Activated CD4-positive, alpha-beta T cell treated with anti-CD3 and anti-CD28 coated beads, Interleukin-2, amount 10 ng/mL, durations not matched to agents 7 days and 5 days (primary cell): ENCODE data around the gene FAM83E. TPM values are rescaled to one million over a fixed set of nuclear protein-coding genes. Genes with fewer than 3 reads are reported as not detected.

Source experiments
- CTCF ChIA-PET: fragments of 350-600 bp; sonication (Branson Sonifier 250); formaldehyde crosslinking; loops from one replicate; lab custom pipeline; 2021; ENCODE audit warnings: antibody characterized with exemption; lab: Charles Lee
- POLR2A ChIA-PET: fragments of 350-600 bp; sonication (Branson Sonifier 250); formaldehyde crosslinking; loops from one replicate; lab custom pipeline; 2021; ENCODE audit warnings: antibody characterized with exemption; lab: Charles Lee
- DNase-seq: peaks from one replicate; pipeline ENCODE4 v3.0.0-alpha.2; 2020
- H3K27ac Mint-ChIP-seq: one replicate; pipeline ENCODE4 v1.8.0; 2021; ENCODE audit warnings: mild to moderate bottlenecking, moderate library complexity, mixed read lengths
- H3K27me3 Mint-ChIP-seq: one replicate; pipeline ENCODE4 v1.8.0; 2021; ENCODE audit warnings: mixed read lengths
- H3K36me3 Mint-ChIP-seq: one replicate; pipeline ENCODE4 v1.8.0; 2021; ENCODE audit warnings: low read depth, mixed read lengths
- H3K4me1 Mint-ChIP-seq: one replicate; pipeline ENCODE4 v1.8.0; 2021; ENCODE audit warnings: mixed read lengths
- H3K4me3 Mint-ChIP-seq: one replicate; pipeline ENCODE4 v1.8.0; 2021; ENCODE audit warnings: mild to moderate bottlenecking, moderate library complexity, mixed read lengths
- H3K9me3 Mint-ChIP-seq: one replicate; pipeline ENCODE4 v1.8.0; 2021; ENCODE audit warnings: mixed read lengths
- total RNA-seq, 2 experiments: library from RNA; stranded (reverse); gene quantifications; one replicate each; pipeline ENCODE4 v1.2.3, GENCODE V29; 2021

The FAM83E gene
- total RNA-seq, 2 experiments from 2014 or later = 2.5 TPM

- DNase-seq = no peak
- CTCF ChIA-PET = interaction anchor here (0.7 to 1.6 kb wide), 2 partner anchors 13 to 371 kb away, joined by 3 read pairs; no protein-coding TSS in a partner anchor
- H3K27me3 Mint-ChIP-seq = no peaks in the 10 kb centered on the region
- H3K4me1 Mint-ChIP-seq = peaks cover 48% of the 10 kb centered on the region
- H3K4me3 Mint-ChIP-seq = no peak overlapping the region
- no peaks in the 10 kb centered on the region for H3K36me3 Mint-ChIP-seq
- no peaks in the 10 kb centered on the region for H3K9me3 Mint-ChIP-seq
- POLR2A ChIA-PET = no interaction called here
- H3K27ac Mint-ChIP-seq = peak overlapping the region; percentile 69
Measured at GRCh38 chr19:48650974-48651682, 36.3 kb upstream of the FAM83E start.

DNA sequence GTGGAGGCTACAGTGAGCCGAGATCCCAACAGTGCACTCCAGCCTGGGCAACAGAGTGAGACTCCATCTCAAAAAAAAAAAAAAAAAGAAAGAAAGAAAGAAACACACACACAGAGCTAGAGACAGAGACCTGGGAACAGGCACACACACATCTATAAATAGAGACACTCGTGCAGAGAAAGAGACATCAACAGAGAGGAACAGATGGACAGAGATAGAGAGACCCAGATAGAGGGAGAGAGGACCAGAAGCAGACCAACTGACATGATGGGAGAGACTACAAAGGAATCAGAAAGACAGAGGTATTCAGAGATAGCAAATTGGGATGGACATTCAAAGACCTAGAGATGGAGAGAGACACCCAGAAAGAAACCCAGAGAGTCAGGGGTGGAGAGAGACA, 33.3 kb upstream of the FAM83E start:
- H3K36me3 Mint-ChIP-seq = no peaks in the 10 kb centered on the region
- peaks cover 62% of the 10 kb centered on the region for H3K4me1 Mint-ChIP-seq
- no peaks in the 10 kb centered on the region for H3K9me3 Mint-ChIP-seq
- ChIA-PET CTCF (no interaction called here), POLR2A (no interaction called here)
- H3K4me3 Mint-ChIP-seq = no peak overlapping the region
- DNase-seq = no peak
- H3K27ac Mint-ChIP-seq = peak overlapping the region; percentile 83
- peaks cover 2% of the 10 kb centered on the region for H3K27me3 Mint-ChIP-seq

GRCh38 chr19:48646722-48647216, 31.9 kb upstream of the FAM83E start:
- ChIA-PET CTCF (interaction anchor here (1.0 to 2.0 kb wide), 5 partner anchors 9 to 322 kb away, joined by 3 to 7 read pairs (median 4); partner anchors contain the start of genes DBP and EMP3), POLR2A (no interaction called here)
- Mint-ChIP-seq H3K36me3 (no peaks in the 10 kb centered on the region), H3K27me3 (peaks cover 2% of the 10 kb centered on the region), H3K27ac (peak overlapping the region; percentile 70), H3K4me1 (peaks cover 51% of the 10 kb centered on the region), H3K4me3 (peak overlapping the region; percentile 76), H3K9me3 (no peaks in the 10 kb centered on the region)
- no peak for DNase-seq

DNA sequence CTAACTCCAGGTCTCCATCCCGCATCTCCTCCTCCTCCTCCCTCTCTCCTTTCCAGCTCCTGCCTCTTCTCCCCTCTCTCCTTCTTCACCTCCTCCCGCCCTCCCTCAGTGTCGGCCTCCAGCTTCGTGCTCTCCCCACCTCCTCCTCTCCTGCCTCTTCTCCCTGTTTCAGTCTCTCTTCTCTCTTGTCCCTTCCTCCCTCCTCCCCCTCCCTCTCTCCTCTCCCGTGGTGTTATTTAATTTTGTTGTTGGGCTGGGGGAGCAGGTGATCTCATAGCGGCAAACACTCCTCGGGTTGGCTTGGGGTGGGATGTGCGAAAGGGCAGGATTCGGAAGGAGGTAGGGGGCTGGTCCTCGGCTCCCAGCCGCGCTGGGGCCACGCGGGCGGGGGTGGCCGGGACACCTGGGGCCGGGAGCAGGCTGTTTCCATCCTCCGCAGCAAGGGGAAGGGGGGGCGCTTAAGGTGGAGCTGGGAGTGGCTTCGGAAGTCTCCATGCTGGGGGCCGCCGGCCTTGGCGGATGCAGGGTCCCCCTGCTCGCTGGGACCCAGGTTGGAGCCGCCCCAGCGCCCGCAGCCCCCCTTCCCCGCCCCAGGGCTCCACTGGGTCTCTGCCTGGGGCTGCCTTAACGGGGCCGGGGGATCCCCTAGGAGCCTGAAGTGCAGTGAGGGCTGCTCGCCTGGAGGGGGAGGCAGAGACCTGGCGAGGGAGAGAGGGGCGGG, 31.3 kb upstream of the FAM83E start, which contains the start of gene CA11:
CA11 (minus strand) TSS at position 187 of the 721 bp plus-strand sequence. CDS start 555 bp downstream, outside the sequence.
- ChIA-PET CTCF (interaction anchor here (0.7 to 2.2 kb wide), 17 partner anchors 9 to 321 kb away, joined by 3 to 10 read pairs (median 4); partner anchors contain the start of genes DBP, EMP3 and NUCB1), POLR2A (interaction anchor here (0.7 kb wide), 1 partner anchor 12 kb away, joined by 4 read pairs; no protein-coding TSS in a partner anchor)
- Mint-ChIP-seq H3K36me3 (no peaks in the 10 kb centered on the region), H3K27me3 (peaks cover 2% of the 10 kb centered on the region), H3K4me1 (peaks cover 49% of the 10 kb centered on the region), H3K9me3 (no peaks in the 10 kb centered on the region), H3K4me3 (peak within 1 kb of the TSS; percentile 76), H3K27ac (peak within 1 kb of the TSS; percentile 89)
- DNase-seq = peak; percentile 94

GRCh38 chr19:48645620-48646000, 30.7 kb upstream of the FAM83E start:
- ChIA-PET POLR2A (interaction anchor here (0.7 kb wide), 1 partner anchor 11 kb away, joined by 4 read pairs; no protein-coding TSS in a partner anchor), CTCF (interaction anchor here (0.5 to 2.2 kb wide), 20 partner anchors 8 to 321 kb away, joined by 3 to 10 read pairs (median 4); partner anchors contain the start of genes DBP, EMP3 and NUCB1)
- Mint-ChIP-seq H3K27ac (peak overlapping the region; percentile 89), H3K36me3 (no peaks in the 10 kb centered on the region), H3K27me3 (peaks cover 2% of the 10 kb centered on the region), H3K9me3 (no peaks in the 10 kb centered on the region), H3K4me3 (peak overlapping the region; percentile 76), H3K4me1 (peaks cover 47% of the 10 kb centered on the region)
- DNase-seq = no peak

DNA sequence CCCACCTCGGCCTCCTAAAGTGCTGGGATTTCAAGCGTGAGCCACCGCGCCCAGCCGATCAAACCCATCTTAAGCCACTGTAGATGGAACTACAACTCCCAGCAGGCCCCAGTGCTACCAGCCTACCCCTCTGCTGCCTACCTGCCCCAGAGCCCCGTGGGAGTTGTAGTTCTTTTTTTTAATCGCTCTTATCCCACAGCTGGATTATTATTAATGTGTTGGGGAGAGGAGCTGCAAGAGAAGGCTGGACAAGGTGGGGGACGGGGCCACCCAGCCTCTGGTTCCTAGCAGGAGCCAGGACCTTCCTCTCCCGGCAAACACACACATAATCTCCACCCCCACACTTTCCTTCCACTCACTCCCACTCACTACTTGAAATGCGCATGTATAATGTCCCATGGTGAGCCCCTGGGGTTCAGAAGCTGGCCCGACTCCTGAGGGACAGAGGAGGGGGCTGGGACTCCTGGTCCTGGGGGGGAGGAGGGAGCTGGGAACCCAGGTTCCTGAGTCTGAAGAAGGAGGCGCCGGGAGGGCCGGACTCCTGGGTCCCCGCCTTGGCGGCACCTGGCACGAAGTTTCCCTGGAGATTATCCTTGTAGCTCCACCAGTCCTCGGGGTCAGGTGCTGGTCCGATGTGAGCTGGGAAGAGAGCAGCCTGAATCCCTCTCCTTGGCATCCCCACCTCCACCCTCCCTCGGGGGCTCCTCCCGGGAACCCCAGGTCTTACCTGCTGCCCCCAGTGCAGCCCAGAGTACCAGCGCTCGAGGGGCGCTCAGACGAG, 30.2 kb upstream of the FAM83E start:
- H3K27ac Mint-ChIP-seq = peak overlapping the region; percentile 89
- peak overlapping the region; percentile 76 for H3K4me3 Mint-ChIP-seq
- CTCF ChIA-PET = interaction anchor here (0.5 to 2.2 kb wide), 14 partner anchors 11 to 255 kb away, joined by 3 to 10 read pairs (median 4); partner anchors contain the start of gene NUCB1
- no peaks in the 10 kb centered on the region for H3K36me3 Mint-ChIP-seq
- DNase-seq = peak; percentile 81
- no peaks in the 10 kb centered on the region for H3K9me3 Mint-ChIP-seq
- H3K4me1 Mint-ChIP-seq = peaks cover 45% of the 10 kb centered on the region
- H3K27me3 Mint-ChIP-seq = peaks cover 2% of the 10 kb centered on the region
- POLR2A ChIA-PET = interaction anchor here (0.7 kb wide), 1 partner anchor 11 kb away, joined by 4 read pairs; no protein-coding TSS in a partner anchor

GRCh38 chr19:48644355-48644754, 29.5 kb upstream of the FAM83E start:
- CTCF ChIA-PET = interaction anchor here (0.6 to 2.2 kb wide), 3 partner anchors 11 to 198 kb away, joined by 3 to 10 read pairs (median 3); no protein-coding TSS in a partner anchor
- Mint-ChIP-seq H3K4me1 (peaks cover 45% of the 10 kb centered on the region), H3K4me3 (no peak overlapping the region), H3K27ac (no peak overlapping the region), H3K27me3 (peaks cover 2% of the 10 kb centered on the region), H3K9me3 (no peaks in the 10 kb centered on the region), H3K36me3 (no peaks in the 10 kb centered on the region)
- POLR2A ChIA-PET = no interaction called here
- DNase-seq = no peak

DNA sequence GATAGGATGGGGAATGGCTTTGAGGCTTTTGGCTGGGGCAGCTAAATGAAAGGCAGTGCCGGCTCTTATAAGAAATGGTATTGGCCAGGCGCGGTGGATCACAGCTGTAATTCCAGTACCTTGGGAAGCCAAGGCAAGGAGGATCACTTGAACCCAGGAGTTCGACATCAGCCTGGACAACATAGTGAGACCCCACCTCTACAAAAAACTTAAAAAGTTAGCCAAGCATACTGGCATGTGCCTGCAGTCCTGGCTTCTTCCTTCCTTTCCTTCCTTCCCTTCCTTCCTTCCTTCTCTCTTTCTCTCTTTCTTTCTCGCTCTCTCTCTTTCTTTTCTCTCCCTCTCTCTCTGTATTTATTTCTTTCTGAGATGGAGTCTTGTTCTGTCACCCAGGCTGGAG, 28.0 kb upstream of the FAM83E start:
- CTCF ChIA-PET = no interaction called here
- H3K27me3 Mint-ChIP-seq = peaks cover 2% of the 10 kb centered on the region
- H3K9me3 Mint-ChIP-seq = peaks cover 3% of the 10 kb centered on the region
- POLR2A ChIA-PET = no interaction called here
- DNase-seq = no peak
- no peak overlapping the region for H3K4me3 Mint-ChIP-seq
- H3K36me3 Mint-ChIP-seq = peaks cover 6% of the 10 kb centered on the region
- peaks cover 48% of the 10 kb centered on the region for H3K4me1 Mint-ChIP-seq
- H3K27ac Mint-ChIP-seq = no peak overlapping the region

DNA sequence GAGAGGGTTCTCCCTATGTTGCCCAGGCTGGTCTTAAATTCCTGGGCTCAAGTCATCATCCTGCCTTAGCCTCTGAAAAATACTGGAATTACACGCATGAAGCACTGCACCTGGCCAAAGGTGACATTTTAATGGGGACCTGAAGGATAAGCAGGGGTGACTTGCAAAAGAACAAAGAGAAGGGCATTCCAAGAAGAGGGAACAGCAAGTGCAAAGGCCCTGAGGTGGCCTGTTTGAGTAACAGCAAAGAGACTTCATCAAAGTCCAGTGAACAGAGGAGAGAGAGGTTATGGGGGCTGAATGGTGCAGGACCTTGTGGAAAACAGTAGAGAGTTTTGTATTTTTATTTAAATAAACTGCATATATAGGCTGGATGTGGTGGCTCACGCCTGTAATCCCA, 27.0 kb upstream of the FAM83E start:
- Mint-ChIP-seq H3K27me3 (peaks cover 2% of the 10 kb centered on the region), H3K4me1 (peaks cover 42% of the 10 kb centered on the region), H3K27ac (no peak overlapping the region), H3K9me3 (peaks cover 3% of the 10 kb centered on the region), H3K36me3 (peaks cover 6% of the 10 kb centered on the region), H3K4me3 (no peak overlapping the region)
- POLR2A ChIA-PET = no interaction called here
- no peak for DNase-seq
- CTCF ChIA-PET = interaction anchor here (0.6 to 0.8 kb wide), 2 partner anchors 11 to 36 kb away, joined by 3 to 5 read pairs; no protein-coding TSS in a partner anchor

DNA sequence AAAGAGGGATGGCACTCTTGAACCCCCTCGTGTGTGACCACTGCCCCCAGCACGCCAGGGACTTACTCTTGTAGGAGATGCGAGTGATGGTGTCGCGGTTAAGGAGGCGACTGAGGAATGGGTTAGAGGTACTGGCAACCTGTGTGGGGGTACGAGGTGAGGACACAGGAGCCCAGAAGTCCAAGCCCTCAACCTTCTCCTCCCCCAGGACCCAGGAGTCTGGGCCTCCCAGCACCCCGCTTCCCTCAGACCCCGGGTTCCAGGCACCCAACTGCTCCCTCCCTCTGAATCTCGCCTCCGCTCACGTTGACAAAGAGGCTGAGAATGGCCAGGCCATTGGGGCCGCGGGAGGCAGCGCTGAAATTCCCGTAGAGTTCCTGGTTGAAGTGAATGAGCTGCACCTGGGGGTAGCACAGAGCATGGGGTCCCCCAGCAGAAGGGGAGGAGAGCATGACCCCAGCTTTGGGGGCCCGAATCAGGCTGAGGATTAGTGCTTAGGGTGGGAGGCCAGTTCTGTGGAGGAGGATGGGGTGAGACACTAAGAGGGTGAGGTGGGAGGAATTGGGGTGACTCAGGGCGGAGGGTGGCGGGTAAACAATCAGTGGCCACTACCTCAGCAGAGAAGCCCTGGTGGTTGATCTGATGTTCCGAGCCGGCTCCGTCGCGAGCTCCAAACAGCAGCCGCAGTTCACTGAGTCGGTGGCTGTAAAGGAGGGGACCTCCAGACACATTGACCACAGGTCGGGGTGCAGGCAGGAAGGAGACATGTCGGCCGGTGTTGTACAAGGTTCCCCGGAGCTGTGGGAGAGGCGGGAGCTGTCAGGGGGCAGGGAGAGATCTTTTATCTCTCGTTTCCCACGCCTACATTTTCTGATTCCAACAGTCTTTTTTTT, 24.9 kb upstream of the FAM83E start:
- Mint-ChIP-seq H3K4me1 (peaks cover 36% of the 10 kb centered on the region), H3K9me3 (peaks cover 3% of the 10 kb centered on the region), H3K36me3 (peaks cover 6% of the 10 kb centered on the region), H3K27ac (peak overlapping the region; percentile 99), H3K4me3 (peak overlapping the region; percentile 50), H3K27me3 (no peaks in the 10 kb centered on the region)
- ChIA-PET POLR2A (no interaction called here), CTCF (interaction anchor here (0.6 kb wide), 1 partner anchor 23 kb away, joined by 3 read pairs; no protein-coding TSS in a partner anchor)
- no peak for DNase-seq

- POLR2A ChIA-PET = no interaction called here
- peaks cover 37% of the 10 kb centered on the region for H3K4me1 Mint-ChIP-seq
- no peak for DNase-seq
- H3K27ac Mint-ChIP-seq = peak overlapping the region; percentile 99
- H3K36me3 Mint-ChIP-seq = peaks cover 8% of the 10 kb centered on the region
- no peaks in the 10 kb centered on the region for H3K27me3 Mint-ChIP-seq
- peaks cover 3% of the 10 kb centered on the region for H3K9me3 Mint-ChIP-seq
- H3K4me3 Mint-ChIP-seq = peak overlapping the region; percentile 94
- CTCF ChIA-PET = interaction anchor here (0.9 kb wide), 1 partner anchor 12 kb away, joined by 3 read pairs; no protein-coding TSS in a partner anchor
Measured at GRCh38 chr19:48638831-48639381, 24.0 kb upstream of the FAM83E start.
